NB4 (cell line): ENCODE results near the gene MYCBP2.

Experiments used
- CTCF ChIP-seq: IDR thresholded peaks from one replicate; pipeline ENCODE4 v1.5.1; 2012; ENCODE audit warnings: low read depth, low read length
- MYC ChIP-seq: IDR thresholded peaks from 2 replicates; pipeline ENCODE4 v1.6.1; 2011; ENCODE audit warnings: low read depth, low read length

- no peak for TF ChIP-seq MYC
- TF ChIP-seq CTCF = no peak
These were observed 270.0 kb downstream of the MYCBP2 start for GRCh38 chr13:77056886-77057285.
